HG03039 (cell line): Measurements from ENCODE around the gene ALDH5A1.
A peak's percentile ranks its signal among the peaks of the same experiment; 100 is the strongest.
"Not testable (repeated sequence)": the region's sequence is repeated elsewhere in the genome, so short reads cannot be mapped to it uniquely, and the experiment has no call there.

ENCODE experiments used
- ATAC-seq: cut with Tn5 transposase; IDR thresholded peaks from one replicate; pipeline ENCODE4 v1.9.1; 2021; ENCODE audit warnings: mild to moderate bottlenecking, moderate library complexity; ENCODE audit not compliant: unreplicated experiment

The ALDH5A1 gene

DNA sequence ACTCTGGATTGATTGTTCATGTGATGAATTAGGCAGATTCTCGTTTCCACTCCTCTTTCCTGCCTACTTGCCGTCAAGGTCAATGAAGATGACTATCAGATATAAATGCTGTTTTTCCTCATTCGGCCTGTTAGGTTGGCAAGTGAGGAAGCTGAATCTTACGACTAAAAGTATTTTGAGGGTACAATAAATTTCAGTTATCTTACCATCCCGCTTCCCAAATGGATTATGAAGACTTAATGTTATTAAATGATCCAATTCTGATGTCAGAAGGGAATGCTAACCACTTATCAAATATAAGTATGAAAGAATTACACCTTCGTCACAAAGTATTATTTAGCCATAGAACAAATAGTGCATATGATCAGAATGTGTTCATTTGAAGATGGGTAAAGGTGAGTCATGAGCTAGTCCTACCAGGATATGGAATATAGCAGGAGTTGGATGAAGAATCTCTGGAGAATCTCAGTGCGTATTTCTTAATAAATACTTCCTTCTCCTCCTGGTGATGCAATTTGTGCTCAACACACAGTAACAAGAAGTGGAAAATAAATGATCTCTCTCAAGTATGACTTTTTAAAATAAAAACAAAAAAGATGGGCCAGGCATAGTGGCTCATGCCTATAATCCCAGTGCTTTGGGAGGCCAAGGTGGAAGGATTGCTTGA lies 10.0 kb upstream of the ALDH5A1 start:
- no peak for ATAC-seq

DNA sequence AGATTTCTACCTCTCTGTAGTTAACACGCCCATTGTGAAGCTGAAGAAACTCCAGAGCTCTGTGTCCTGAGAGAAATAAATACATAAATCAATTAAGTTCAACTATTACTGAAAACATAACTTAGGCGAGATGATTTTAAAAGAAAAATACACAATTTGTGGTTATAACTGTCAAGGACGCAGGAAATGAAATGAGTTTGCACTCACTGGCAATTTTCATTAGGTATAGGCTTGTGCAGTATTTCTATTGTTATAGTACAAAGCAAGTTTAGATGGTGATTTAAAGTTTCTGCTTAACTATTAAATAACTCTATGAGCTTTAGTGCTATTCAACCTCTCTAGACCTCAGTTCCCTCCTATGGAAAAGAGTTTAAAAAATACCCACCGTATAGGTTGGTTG lies 8.7 kb upstream of the ALDH5A1 start:
- ATAC-seq = no peak

DNA sequence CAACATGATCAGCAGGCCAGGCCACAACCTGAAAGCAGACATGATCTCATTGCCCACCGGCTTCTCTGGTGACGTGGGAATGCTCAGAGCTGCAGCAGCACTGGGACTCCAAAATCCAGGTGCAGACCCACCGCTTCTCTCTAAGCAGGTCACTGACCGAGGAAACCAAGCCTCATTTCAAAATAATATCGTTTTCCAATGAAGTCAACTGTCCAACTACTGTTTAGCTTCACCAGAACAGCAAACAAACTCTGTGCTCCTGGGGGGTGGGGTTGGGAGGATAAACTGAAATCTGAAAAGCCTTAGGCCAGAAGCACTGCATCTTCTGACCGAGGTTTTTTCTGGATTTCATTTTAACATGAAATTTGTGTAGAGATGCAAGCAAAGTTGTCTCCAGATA lies 5.3 kb upstream of the ALDH5A1 start, which contains the start of gene GPLD1:
TSS of gene GPLD1 (minus strand) at position 109 of the 400 bp plus-strand sequence. CDS start at position 42, 67 bp downstream.
- no peak for ATAC-seq

DNA sequence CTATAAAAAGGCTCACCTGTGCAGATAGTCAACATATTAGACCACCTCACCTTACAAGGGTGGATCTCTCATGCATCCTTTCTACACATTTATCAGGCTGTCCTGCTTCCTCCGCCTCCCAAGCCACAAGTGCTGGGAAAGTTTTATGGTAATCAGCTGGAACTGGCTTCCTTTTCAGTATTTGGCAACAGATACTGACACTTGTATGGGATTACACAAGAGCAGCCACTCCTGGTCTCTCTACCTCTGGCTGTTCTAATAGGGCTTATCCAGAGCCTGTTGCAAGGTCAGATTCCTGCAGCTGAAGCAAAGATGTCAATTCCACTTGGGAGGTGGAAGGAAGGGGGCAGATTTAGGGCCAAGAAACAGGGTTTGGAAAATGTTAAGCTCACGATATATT lies 4.9 kb upstream of the ALDH5A1 start:
- no peak for ATAC-seq

DNA sequence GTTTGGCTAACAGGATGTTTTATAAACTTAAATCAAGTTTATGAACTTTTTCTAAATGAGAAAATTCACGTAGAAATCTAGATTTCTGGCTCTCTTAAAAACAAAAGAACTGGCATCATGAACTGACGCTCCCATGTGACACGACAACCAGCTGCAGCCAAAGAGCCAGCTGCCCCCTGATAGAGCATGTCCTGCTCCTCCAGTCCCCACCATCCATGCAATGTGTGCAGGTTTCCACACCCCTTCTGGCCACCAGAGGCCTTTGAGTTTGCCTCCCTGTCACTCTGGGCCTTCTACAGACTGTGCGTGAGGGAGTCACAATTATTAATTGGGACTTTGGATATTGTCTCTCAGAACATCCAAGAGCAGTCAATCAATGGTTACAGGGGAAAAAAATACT lies 3.8 kb upstream of the ALDH5A1 start:
- no peak for ATAC-seq

DNA sequence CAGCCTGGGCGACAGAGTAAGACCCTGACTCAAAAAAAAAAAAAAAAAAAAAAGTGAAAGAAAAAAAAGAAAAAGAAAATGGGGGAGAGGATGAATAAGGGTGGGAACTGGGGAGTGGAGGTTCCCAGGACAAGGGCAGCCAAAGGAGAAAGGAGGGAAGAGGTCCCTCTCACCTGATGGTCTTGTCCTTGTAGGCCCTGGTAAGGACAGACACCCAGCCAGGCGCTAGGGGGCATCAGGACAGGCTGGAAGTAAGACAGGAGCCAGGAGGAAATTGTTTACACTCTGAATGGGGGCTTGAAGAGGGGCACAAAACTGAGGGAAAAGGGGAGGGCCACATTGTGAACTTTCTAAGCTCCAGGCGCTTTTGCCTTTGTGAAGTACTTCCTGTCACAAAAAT lies 2.3 kb upstream of the ALDH5A1 start:
- ATAC-seq = no peak

DNA sequence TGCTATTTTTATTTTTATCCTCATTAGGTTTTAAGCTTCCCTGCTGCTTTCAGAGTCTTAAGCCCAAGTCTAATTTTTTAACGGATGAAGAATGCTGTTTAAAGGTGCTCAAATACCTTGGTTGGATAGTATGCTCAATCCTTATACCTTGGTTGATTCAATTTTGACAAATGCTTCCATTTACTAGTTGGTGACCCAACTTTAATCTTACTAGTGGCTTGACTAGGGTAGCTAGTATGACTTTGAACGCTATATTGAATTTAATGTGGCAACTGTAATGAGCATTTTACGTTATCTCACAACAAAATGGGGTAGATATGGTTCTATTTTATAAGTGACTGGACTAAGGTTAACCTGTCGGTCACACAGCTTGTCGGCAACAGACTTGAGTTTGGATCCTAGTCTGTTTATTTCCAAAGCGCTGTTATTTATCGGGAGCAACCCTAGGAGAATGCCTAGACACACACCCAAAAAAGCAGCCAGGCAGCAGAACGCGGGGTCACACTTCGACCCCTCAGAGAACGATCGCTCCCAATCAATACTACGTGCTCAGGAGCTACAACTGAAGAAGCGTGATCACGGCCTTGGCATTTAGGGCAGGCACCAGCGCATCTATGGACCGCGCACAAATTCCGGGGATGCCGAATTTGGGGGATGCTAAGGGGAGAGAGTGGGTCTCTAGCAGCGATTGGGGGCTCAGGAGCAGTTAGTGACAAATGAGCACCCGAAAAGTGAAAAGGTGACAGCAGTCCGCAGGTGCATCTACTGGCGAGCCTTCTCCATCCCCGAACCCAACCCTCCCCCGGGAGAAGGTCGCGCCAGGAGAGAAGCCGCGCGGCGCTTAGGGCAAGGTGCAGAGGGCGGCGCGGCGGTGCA lies 586 bp upstream of the ALDH5A1 start:
- ATAC-seq = no peak

DNA sequence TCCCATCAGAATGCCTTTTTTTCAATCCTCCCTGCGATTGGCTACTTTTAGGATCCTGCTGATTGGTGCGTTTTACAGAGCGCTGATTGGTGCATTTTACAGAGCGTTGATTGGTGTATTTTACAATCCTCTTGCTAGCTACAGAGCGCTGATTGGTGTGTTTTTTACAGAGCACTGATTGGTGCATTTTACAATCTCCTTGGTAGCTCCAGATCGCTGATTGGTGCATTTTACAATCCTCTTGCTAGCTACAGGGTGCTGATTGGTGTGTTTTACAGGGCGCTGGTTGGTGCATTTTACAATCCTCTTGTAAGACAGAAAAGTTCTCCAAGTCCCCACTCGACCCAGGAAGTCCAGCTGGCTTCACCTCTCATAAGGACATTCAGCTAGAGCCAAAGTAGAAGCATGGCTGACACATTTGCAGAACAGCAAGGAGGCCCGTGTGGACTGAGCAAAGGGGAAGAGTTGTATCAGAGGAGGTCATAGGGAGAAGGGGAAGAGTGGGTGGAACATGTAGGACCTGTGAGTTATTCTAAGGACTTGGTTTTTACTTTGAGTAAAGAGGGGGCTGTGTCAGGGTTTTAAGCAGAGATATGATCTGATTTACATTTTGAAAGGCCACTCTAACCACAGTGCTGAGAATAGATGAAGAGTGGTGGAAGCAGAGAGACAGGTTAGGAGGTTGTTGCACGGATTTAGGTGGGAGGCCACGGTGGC lies 2.6 kb downstream of the ALDH5A1 start:
- ATAC-seq = no peak

DNA sequence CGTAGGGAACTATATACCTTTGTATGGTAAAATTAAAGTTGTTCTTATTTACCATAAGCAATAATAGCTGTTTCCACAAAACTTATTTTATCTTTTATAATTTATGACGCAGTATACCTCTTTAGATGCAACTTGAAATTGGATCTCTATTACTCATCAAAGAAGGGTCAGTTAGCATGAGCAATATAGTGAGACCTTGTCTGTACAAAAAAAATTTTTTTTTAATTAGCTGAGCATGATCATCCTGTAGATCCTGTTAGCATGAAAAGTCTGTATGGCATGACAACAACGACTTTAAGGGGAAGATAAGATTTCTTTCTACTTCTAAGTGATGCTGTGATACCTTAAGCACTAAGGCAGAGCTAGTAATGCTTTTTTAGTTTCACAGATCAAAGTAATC lies 5.9 kb downstream of the ALDH5A1 start:
- no peak for ATAC-seq

DNA sequence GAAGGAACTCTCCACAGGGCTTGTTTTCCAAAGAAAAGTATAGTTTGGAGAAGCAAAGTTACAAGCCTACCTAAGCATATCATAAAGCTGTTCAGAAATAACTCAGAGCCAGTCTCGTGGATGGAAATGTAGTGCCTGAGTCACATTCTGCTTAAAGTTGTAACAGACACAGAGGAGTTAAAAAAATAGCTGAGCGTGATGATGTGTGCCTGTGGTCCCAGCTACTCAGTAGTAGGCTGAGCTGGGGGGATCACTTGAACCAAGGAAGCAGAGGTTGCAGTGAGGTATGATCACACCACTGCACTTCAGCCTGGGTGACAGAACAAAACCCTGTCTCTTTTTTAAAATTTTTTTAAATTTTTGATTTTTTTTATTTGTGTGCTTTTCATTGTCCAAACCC lies 6.6 kb downstream of the ALDH5A1 start:
- ATAC-seq = no peak

DNA sequence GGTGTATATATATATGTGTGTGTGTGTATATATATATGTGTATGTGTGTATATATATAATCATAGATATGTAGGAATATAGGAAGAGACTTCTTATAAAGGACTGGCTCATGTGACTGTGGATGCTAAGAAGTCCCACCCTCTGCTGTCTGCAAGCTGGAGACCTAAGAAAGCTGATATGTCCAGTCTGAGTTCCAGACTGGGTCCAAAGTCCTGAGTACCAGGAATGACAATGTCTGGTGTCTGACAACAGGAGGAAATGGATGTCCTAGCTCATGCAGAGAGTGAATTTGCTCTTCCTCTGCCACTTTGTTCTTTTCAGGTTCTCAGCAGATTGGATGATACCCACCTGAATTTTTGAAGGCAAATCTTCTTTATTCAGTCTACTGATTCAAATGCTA lies 7.1 kb downstream of the ALDH5A1 start:
- ATAC-seq = no peak

DNA sequence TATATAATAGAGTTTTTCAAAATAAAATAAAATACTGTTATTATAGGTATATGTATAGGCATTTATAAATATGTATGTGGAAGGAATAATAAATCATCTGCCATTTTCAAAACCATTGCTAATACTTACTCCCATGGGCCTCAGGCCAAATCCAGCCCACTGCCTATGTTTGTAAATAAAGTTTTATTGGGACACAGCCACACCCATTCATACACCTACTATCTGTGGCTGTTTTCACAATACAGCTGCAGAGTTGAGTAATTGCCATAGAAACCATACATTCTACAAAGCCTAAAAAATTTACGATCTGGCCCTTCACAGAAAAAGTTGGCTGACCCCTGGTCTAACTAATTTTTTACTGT lies 9.5 kb downstream of the ALDH5A1 start:
- ATAC-seq = no peak

DNA sequence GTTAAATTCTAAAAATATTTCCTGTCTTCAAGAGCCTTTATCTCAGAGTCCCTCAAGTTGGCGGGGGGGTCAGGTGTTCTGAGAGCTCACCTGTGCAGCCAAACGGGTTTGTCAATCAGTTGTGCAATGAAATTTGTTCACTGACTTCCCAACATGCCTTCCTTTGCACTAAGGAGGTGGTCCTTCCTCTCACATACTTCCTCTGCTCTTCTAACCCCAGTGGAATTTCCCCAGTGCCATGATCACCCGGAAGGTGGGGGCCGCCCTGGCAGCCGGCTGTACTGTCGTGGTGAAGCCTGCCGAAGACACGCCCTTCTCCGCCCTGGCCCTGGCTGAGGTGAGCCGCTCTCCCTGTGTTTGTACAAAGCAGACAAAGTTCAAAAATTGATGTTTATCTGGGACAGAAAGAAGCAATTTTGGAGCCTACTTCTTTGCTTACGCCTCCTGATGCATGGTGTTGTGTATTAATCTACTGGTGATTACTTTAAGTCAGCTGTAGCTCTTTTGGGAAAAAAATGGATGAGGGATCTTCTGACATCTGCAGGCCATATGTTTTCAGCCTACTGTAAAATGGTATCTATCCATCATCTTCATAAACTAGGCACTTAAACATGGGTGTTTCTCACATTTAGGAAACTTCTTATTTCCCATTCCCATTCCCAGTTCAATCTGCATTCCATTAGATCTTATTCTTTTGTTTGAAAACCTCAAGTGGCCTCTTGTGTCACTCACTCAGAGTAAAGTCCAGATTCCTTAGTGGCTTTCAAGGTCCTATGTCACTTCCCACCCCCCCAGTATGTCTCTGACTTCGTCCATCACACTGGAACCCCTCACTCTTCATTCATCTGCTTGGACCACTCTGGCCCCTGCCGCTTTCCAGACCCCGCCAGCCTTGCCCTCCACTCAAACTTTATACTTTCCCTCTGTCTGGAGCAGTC lies 10.1 kb downstream of the ALDH5A1 start:
- no peak for ATAC-seq

DNA sequence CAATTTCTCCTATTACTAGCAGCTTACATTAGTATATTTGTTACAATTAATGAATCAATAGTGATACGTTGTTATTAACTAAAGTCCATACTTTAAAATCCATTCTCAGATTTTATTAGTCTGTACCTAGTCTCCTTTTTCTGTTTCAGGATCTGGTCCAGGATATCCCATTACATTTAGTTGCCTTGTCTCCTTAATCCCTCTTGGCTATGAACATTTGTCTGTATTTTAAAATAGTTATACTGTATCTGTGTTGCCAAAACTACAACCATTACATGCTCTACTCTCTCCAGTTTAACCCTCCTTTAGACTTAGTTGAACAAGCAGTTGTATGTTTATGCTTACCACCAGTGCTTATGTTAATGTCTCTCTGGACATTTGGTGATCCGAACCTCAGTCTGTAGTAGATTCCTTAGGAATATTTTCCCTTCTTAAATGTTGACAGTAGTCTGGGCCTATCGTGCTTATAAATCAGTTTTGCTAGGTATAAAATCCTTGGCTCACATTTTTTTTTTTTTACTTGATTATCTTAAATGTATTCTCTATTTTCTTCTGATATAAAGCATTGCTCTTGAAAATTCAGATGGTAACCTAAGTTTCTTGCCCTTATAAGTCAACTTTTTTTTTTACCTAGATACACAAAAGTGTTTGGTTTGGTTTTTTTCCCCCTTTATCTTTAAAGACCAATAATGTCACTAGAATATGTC lies 12.2 kb downstream of the ALDH5A1 start:
- no peak for ATAC-seq

DNA sequence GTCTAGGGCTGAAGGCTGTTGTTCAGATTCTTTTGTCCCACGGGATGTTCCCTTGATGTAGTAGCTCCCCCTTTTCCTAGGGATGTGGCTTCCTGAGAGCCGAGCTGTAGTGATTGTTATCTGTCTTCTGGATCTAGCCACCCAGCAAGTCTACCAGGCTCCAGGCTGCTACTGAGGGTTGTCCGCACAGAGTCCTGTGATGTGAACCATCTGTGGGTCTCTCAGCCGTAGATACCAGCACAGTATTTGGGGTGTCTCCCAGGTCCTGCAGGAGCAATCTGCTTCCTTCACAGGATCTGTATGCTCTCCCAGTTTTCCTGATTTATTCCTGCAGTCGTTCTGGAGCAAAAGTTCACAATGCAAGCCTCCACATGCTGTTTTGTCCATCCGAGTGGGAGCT lies 17.2 kb downstream of the ALDH5A1 start:
- ATAC-seq = not testable (repeated sequence)

DNA sequence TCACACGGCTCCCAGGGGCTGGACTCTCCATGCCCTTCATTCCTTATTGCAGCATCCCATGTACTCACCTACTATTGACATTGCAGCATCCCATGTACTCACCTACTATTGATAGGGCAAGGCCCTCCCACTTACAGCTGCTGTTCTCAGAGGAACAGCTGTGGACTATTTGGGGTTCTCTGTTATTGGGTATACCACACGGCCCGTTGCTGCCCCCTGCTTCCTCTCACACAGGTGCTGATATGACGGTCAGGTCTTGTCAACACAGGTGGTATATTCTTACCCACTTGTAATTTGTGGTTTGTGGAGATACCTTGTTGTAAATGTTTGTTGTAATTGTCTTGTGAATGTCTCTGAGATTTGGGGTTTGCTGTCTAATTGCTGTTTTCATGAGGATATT lies 18.8 kb downstream of the ALDH5A1 start:
- ATAC-seq = no peak

DNA sequence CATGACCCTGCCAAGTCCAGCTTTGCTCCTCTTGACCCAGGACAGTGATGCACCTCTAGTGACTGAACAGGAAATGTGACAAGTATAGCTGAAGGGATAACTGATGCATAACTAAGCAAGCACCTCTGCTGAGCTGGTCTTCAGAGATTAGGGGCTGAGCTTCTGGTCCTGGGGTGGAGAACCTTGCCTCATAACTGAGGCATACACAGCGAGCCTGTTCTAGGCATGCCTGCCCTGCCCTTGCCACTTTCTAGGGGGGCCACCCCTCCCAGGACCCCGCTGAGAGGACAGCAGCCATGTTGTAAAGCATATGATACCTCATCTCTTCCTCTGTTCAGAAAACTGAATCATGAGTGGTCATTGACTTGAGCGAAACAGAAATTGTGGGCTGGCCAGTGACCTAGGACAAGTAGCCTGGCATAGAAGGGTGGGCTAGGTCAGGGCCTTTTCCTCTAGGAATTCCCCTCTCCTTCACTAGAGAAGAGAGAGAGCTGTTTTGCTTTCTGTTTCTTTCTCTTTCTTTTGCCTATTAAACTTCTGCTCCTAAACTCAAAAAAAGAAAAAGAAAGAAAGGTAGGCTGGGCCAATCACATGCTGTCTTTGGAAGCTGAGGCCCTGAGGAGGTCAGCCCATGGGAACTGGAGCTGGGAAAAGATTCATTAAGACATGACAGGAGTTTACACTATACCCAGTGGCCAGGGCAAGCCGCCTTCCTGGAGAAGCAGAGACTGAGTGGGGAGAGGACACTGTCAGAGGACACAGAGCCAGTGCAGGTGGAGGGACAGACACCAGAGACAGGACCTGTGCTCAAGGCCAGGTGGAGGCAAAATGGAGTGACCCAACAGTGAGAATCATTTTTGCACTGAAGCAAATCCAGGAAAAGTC lies 23.1 kb downstream of the ALDH5A1 start:
- peak; percentile 66 for ATAC-seq

DNA sequence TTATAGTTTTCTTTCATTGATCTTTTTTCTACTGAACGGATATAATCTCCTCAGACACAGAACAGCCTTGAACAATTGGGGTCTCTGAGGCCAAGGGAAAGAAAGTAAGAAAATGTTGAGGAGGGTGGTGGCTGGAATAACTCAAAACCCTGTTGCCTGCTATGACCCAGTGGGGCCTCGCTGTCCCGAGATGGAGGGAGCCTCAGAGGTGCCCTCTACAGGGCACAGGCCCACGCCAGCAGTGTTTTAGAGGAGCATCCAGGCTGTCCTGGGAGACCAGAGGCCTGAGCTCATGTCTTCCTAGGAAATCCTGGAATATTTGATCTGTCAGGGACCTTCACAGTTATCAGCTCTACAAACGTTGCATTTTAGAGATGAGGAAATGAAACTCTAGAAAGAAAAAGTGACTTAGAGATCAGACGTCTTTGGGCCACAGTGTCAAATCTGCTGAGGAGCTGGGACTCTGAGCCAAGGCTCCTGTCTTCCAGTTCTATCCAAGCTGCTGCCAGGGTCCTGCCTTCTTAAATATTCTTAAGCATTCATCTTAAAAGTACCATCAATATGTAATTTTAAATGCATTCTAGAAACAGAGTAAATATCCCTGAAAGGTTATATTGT lies 26.3 kb downstream of the ALDH5A1 start:
- peak; percentile 42 for ATAC-seq
